ENCODE results near the gene LAMA2. TPM values are rescaled to one million over a fixed set of nuclear protein-coding genes. Genes with fewer than 3 reads are reported as not detected.

Gene LAMA2
- total and polyA plus RNA-seq, 2 of the 8 experiments (the other 6 are each of a cell fraction or from before 2014, with no cell fraction given): 1.3 to 3.8 TPM

DNA sequence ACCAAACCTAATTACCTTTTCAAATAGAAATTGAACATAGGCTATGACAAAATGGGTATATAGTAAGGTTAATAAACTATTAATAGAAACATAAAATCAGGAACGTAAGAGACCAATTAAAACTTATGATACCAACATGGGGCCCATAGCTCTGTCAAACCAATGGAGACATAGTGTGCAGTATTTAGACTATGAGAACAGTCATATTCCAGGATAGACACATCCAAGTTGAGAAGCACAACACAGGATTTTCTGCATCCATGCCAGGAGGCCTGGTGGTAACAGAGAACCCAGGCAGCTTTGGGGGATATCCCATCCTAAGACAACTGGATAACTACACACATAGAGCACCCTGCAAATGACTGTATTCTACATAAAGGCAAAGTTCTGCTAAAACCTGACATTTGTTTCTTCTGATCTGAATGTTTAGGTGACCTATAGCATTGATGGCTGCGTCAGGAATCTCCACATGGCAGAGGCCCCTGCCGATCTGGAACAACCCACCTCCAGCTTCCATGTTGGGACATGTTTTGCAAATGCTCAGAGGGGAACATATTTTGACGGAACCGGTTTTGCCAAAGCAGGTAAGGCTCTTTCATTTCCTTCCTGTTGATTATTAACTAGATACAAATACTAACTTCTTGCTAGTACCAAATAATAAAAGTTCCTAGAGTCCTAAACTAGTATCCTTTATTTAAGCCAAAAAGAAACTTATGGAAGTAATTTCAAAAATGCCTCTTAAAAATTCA is 624.3 kb downstream of the LAMA2 start (continued):
- TF ChIP-seq, protein P1, sequence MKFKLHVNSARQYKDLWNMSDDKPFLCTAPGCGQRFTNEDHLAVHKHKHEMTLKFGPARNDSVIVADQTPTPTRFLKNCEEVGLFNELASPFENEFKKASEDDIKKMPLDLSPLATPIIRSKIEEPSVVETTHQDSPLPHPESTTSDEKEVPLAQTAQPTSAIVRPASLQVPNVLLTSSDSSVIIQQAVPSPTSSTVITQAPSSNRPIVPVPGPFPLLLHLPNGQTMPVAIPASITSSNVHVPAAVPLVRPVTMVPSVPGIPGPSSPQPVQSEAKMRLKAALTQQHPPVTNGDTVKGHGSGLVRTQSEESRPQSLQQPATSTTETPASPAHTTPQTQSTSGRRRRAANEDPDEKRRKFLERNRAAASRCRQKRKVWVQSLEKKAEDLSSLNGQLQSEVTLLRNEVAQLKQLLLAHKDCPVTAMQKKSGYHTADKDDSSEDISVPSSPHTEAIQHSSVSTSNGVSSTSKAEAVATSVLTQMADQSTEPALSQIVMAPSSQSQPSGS (IDR thresholded peaks at IDR 0.05; ENCODE audit: low read length): no peak
- TF ChIP-seq EZH2 (IDR thresholded peaks at IDR 0.05; ENCODE audit: low read depth, low read length, severe bottlenecking): no peak
- TF ChIP-seq, protein P2, sequence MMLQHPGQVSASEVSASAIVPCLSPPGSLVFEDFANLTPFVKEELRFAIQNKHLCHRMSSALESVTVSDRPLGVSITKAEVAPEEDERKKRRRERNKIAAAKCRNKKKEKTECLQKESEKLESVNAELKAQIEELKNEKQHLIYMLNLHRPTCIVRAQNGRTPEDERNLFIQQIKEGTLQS (IDR thresholded peaks at IDR 0.05; ENCODE audit: insufficient read depth, low read depth, low read length): no peak
- no peak for TF ChIP-seq SP1 (IDR thresholded peaks at IDR 0.05; ENCODE audit: low read depth, low read length)
- no peak for TF ChIP-seq BRCA1 (IDR thresholded peaks at IDR 0.05; ENCODE audit: low read depth, low read length)
- TF ChIP-seq, protein P3, sequence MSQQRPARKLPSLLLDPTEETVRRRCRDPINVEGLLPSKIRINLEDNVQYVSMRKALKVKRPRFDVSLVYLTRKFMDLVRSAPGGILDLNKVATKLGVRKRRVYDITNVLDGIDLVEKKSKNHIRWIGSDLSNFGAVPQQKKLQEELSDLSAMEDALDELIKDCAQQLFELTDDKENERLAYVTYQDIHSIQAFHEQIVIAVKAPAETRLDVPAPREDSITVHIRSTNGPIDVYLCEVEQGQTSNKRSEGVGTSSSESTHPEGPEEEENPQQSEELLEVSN (IDR thresholded peaks at IDR 0.05): no peak
- TF ChIP-seq RAD21 (IDR thresholded peaks at IDR 0.05 in 1 of 2, conservative IDR thresholded peaks at IDR 0.05 in 1 of 2; ENCODE audit: low read depth in 2 of 2, low read length in 2 of 2): no peak
- no peak for TF ChIP-seq TBP (IDR thresholded peaks at IDR 0.05; ENCODE audit: low read depth, low read length)
- TF ChIP-seq POLR2A (IDR thresholded peaks at IDR 0.05; ENCODE audit: control extremely low read depth in 1 of 2, low read depth in 2 of 2, low read length in 2 of 2): no peak
- TF ChIP-seq RBBP5 (IDR thresholded peaks at IDR 0.05; ENCODE audit: borderline replicate concordance, low read depth, low read length): no peak
- TF ChIP-seq TAF7 (optimal IDR thresholded peaks at IDR 0.05; ENCODE audit: borderline replicate concordance, low read depth, low read length): no peak
- no peak for TF ChIP-seq HDAC2 (IDR thresholded peaks at IDR 0.05; ENCODE audit: borderline replicate concordance in 1 of 2, low read depth in 2 of 2, low read length in 2 of 2)
